Psoas muscle (tissue), 8 donors: ENCODE data around the gene HPRT1. TPM values are rescaled to one million over a fixed set of nuclear protein-coding genes. Genes with fewer than 3 reads are reported as not detected.

Experiments
- ATAC-seq, 4 donors: fragments of 200-7000 bp; cut with Tn5 transposase; one replicate each; pipeline ENCODE4 v1.9.1; 2020; ENCODE audit warnings: moderate library complexity in 3 of 4, mild to moderate bottlenecking in 2 of 4
- DNase-seq, 2 donors: peaks; one replicate each; pipeline ENCODE4 v3.0.0-alpha.2; 2020
- H3K27ac ChIP-seq: fragments of 200-600 bp; one replicate; pipeline ENCODE4 v1.8.0; 2022
- H3K27me3 ChIP-seq, 3 donors: fragments of 200-600 bp in 1 of 3; one replicate each; pipeline versions ENCODE4 v1.6.1 to v1.8.0; 2013 to 2022; ENCODE audit warnings: low read length in 2 of 3, mild to moderate bottlenecking in 2 of 3, moderate library complexity in 1 of 3; ENCODE audit not compliant: insufficient read depth in 3 of 3
- H3K36me3 ChIP-seq, 2 donors: fragments of 200-600 bp in 1 of 2; one replicate each; pipeline versions ENCODE4 v1.6.1 to v1.8.0; 2013 to 2022; ENCODE audit warnings: low read depth in 1 of 2, mild to moderate bottlenecking in 1 of 2, moderate library complexity in 1 of 2; ENCODE audit not compliant: insufficient read depth in 1 of 2
- H3K4me1 ChIP-seq: fragments of 200-600 bp; one replicate; pipeline ENCODE4 v1.8.0; 2022
- H3K4me3 ChIP-seq: fragments of 200-600 bp; one replicate; pipeline ENCODE4 v1.8.0; 2022; ENCODE audit warnings: mild to moderate bottlenecking
- H3K9me3 ChIP-seq: fragments of 200-600 bp; one replicate; pipeline ENCODE4 v1.8.0; 2022
- WGBS, 3 donors: extraction: QIAGEN DNeasy Blood & Tissue Kit; methylation state at CpG; one replicate each; pipeline versions ENCODE4 v1.1.6 to v1.1.7; 2013; 5-methylcytosine and 5-hydroxymethylcytosine counted together
- intact Hi-C, 2 donors: fragments of 100-400 bp; cut with DNase I; formaldehyde crosslinking; loops; one replicate each; pipeline versions ENCODE4 v1.11.0 to v1.14.2; 2022
- long read RNA-seq, 2 donors: library from polyadenylated mRNA; unstranded; transcript quantifications; one replicate each; pipeline ENCODE4 v2.0.0, GENCODE V29; 2021
- polyA plus RNA-seq, 3 donors: library from polyadenylated mRNA; stranded (reverse); fragments of 200-250 nt; gene quantifications; one replicate each; pipeline ENCODE4 v1.2.3, GENCODE V29; 2013
- total RNA-seq, 4 donors: library from RNA; stranded (reverse); fragmentation: NEBNext Ultra II Directional in 2 of 4; extraction: Animal tissue kit (Norgen Biotek cat#: 25700) in 2 of 4; gene quantifications; one replicate each; pipeline versions ENCODE4 v1.2.1 to v1.2.4, GENCODE V29; 2021 to 2023
- TF ChIP-seq, protein P1 (sequence below): fragments of 200-600 bp; IDR thresholded peaks from one replicate; pipeline ENCODE4 v1.8.0; 2022; ENCODE audit warnings: antibody characterized with exemption
- donor health status: healthy with polysubstance abuse.
- donor health status: DM: no; HTN: no; CAD: no; lungs with moderate emphysema.
- donor health status: Bipolar disorder and iron deficiency.
- donor health status: healthy.
- donor health status: DM: yes; HTN: yes; CAD: no.
- donor health status: DM: no; HTN: no; CAD: no.
- donor health status: DM: no; HTN: no; CAD: no.
- donor health status: DM: yes; HTN: yes; CAD: no.

HPRT1 gene, protein sequence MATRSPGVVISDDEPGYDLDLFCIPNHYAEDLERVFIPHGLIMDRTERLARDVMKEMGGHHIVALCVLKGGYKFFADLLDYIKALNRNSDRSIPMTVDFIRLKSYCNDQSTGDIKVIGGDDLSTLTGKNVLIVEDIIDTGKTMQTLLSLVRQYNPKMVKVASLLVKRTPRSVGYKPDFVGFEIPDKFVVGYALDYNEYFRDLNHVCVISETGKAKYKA
- total RNA-seq = 10 to 100 TPM; 13.6 to 30.0 (median 24.2) TPM
- 10 to 100 TPM in 2 of 3 donors, 1 to 10 TPM in 1; 7.9 to 15.9 (median 15.3) TPM for polyA plus RNA-seq
- long read RNA-seq, donor 1 = 0 reads
- long read RNA-seq, donor 2, partial matches to known transcripts = 1 of 2 reads
- long read RNA-seq, donor 2, other reads (novel, unspliced or antisense) = 0 of 2 reads

DNA sequence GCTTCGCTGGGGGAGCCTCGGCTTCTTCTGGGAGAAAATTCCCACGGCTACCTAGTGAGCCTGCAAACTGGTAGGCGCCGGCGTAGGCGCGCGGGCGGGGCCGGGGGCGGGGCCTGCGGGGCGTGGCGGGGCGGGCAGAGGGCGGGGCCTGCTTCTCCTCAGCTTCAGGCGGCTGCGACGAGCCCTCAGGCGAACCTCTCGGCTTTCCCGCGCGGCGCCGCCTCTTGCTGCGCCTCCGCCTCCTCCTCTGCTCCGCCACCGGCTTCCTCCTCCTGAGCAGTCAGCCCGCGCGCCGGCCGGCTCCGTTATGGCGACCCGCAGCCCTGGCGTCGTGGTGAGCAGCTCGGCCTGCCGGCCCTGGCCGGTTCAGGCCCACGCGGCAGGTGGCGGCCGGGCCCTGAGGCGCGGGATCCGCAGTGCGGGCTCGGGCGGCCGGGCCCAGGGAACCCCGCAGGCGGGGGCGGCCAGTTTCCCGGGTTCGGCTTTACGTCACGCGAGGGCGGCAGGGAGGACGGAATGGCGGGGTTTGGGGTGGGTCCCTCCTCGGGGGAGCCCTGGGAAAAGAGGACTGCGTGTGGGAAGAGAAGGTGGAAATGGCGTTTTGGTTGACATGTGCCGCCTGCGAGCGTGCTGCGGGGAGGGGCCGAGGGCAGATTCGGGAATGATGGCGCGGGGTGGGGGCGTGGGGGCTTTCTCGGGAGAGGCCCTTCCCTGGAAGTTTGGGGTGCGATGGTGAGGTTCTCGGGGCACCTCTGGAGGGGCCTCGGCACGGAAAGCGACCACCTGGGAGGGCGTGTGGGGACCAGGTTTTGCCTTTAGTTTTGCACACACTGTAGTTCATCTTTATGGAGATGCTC lies at the start of gene HPRT1:
Gene HPRT1 (plus strand): TSS at position 161 of the 857 bp plus-strand sequence. CDS start 147 bp downstream, at position 308.
- 0 to 31% (median 2%) methylated on average over 11 to 85 of the region's 85 CpGs for WGBS, 3 donors
- Histone ChIP-seq H3K36me3 (no peaks in the 10 kb centered on the region), H3K27me3 (no peaks in the 10 kb centered on the region), H3K4me3 (peak within 1 kb of the TSS; percentile 75), H3K4me1 (no peaks in the 10 kb centered on the region), H3K27ac (peak within 1 kb of the TSS; percentile 79), H3K9me3 (no peaks in the 10 kb centered on the region)
- intact Hi-C loops = no loop called here
- peak; percentile 94 to 99 (median 97) for ATAC-seq
- TF ChIP-seq, protein P1, sequence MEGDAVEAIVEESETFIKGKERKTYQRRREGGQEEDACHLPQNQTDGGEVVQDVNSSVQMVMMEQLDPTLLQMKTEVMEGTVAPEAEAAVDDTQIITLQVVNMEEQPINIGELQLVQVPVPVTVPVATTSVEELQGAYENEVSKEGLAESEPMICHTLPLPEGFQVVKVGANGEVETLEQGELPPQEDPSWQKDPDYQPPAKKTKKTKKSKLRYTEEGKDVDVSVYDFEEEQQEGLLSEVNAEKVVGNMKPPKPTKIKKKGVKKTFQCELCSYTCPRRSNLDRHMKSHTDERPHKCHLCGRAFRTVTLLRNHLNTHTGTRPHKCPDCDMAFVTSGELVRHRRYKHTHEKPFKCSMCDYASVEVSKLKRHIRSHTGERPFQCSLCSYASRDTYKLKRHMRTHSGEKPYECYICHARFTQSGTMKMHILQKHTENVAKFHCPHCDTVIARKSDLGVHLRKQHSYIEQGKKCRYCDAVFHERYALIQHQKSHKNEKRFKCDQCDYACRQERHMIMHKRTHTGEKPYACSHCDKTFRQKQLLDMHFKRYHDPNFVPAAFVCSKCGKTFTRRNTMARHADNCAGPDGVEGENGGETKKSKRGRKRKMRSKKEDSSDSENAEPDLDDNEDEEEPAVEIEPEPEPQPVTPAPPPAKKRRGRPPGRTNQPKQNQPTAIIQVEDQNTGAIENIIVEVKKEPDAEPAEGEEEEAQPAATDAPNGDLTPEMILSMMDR = no peak
- peak; percentile 76 to 90 for DNase-seq

DNA sequence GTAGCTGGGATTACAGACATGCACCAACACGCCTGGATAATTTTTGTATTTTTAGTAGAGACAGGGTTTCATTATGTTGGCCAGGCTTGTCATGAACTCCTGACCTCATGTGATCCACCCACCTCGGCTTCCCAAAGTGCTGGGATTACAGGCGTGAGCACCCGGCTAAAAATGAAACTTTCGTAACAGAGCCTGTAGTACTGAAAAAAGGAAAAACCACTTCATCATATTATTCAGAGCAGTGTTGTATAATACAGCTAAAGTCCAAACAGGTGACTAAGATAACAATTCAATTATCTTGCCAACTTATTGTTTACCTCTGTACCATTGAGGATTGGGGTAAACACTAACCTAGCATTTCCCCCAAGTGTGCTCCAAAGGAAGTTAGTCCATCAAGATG lies 43.9 kb upstream of the HPRT1 start:
- intact Hi-C loops = no loop called here
- WGBS, 3 donors = 86 to 90% (median 87%) methylated on average over 5 of the region's 5 CpGs
- no peaks in the 10 kb centered on the region for H3K4me1 ChIP-seq
- no peaks in the 10 kb centered on the region for H3K9me3 ChIP-seq
- H3K27ac ChIP-seq = no peak overlapping the region
- H3K36me3 ChIP-seq = peaks cover 0 to 55% of the 10 kb centered on the region in 2 donors
- ATAC-seq (no peak), DNase-seq (no peak)
- H3K4me3 ChIP-seq = no peak overlapping the region
- H3K27me3 ChIP-seq = peaks cover 0 to 4% (median 0%) of the 10 kb centered on the region in 3 donors
- TF ChIP-seq, protein P1 = no peak

DNA sequence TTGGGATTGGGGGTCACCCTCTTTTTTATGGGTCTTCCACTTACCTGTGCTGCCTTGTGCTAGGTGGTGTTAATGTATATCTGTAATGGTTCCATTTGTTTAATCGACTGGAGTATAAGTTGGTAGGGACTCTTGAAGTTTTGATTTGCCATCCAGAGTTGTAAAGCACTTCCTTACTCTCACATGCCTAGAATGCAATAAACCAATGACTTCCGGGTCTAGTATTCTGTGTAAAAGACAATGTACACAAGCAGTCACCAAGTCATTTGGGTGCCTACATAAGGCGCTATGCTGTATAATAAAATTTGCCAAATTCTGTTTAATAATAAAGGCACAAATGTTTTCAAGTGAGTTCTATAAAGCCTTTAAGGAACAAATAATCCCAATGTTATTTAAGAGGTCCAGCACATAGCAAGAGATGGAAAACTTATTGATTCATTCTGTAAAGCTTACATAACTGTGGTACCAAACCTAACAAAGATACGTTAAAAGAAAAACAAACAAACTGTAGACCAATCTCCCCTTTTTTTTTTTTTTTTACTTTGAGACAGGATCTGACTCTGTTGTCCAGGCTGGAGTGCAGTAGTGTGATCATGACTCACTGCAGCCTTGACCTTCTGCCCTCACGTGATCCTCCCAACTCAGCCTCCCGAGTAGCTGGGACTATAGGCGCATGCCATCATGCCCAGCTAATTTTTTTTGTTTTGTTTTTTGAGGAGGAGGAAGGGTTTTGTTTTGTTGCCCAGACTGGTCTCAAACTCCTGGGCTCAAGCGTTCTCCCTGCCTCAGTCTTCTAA lies 41.5 kb upstream of the HPRT1 start:
- no peak overlapping the region for H3K27ac ChIP-seq
- 88 to 92% (median 89%) methylated on average over 8 of the region's 8 CpGs for WGBS, 3 donors
- H3K4me3 ChIP-seq = no peak overlapping the region
- TF ChIP-seq, protein P1 = no peak
- DNase-seq (no peak), ATAC-seq (no peak)
- H3K27me3 ChIP-seq = peaks cover 0 to 4% (median 0%) of the 10 kb centered on the region in 3 donors
- H3K9me3 ChIP-seq = no peaks in the 10 kb centered on the region
- peaks cover 0 to 53% of the 10 kb centered on the region in 2 donors for H3K36me3 ChIP-seq
- intact Hi-C loops = no loop called here
- H3K4me1 ChIP-seq = no peaks in the 10 kb centered on the region

DNA sequence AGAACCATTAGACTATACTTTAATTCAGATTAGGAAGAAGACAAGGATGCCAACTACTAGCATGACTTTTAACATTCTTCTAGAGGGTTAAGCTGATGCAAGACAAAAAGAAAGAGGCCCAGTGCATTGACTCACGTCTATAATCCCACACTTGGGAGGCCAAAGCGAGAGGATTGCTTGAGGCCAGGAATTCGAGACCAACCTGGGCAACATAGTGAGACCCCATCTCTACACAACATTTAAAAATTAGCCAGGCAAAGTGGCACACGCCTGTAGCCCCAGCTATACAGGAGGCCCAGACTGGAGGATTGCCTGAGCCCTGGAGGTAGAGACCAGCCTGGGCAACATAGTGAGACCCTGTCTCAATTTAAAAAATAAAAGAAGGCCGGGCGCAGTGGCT lies 40.2 kb upstream of the HPRT1 start:
- Histone ChIP-seq H3K4me3 (no peak overlapping the region), H3K27ac (no peak overlapping the region), H3K27me3 (peaks cover 0 to 4% (median 0%) of the 10 kb centered on the region in 3 donors), H3K9me3 (no peaks in the 10 kb centered on the region), H3K4me1 (no peaks in the 10 kb centered on the region), H3K36me3 (peaks cover 0 to 41% of the 10 kb centered on the region in 2 donors)
- intact Hi-C loops = no loop called here
- ATAC-seq (no peak), DNase-seq (no peak)
- whole genome bisulfite sequencing, 3 donors = 76 to 97% (median 95%) methylated on average over 6 of the region's 6 CpGs
- TF ChIP-seq, protein P1 = no peak
